Measurements from ENCODE around the gene ZNF280A.
"Not testable (repeated sequence)": the region's sequence is repeated elsewhere in the genome, so short reads cannot be mapped to it uniquely, and the experiment has no call there.

DNA sequence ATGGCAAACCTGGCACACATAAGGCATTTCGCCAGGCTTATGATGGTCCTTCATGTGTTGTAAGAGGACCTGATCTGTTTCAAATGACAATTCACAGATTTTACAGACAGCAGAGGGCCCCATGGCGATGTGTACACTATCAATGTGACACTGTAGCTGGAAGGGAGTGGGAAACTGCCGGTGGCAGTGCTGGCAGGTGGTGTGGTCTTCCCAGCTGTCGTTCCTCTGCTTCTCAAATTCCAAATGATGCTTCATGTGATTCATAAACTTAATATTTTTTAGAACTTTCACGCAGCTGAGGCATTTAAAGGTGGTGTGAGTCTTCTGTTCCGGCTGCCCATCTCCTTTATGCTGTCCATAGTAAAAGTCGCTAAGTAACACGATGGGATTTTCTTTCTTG, 5.6 kb downstream of the ZNF280A start:
- TF ChIP-seq, protein P1, sequence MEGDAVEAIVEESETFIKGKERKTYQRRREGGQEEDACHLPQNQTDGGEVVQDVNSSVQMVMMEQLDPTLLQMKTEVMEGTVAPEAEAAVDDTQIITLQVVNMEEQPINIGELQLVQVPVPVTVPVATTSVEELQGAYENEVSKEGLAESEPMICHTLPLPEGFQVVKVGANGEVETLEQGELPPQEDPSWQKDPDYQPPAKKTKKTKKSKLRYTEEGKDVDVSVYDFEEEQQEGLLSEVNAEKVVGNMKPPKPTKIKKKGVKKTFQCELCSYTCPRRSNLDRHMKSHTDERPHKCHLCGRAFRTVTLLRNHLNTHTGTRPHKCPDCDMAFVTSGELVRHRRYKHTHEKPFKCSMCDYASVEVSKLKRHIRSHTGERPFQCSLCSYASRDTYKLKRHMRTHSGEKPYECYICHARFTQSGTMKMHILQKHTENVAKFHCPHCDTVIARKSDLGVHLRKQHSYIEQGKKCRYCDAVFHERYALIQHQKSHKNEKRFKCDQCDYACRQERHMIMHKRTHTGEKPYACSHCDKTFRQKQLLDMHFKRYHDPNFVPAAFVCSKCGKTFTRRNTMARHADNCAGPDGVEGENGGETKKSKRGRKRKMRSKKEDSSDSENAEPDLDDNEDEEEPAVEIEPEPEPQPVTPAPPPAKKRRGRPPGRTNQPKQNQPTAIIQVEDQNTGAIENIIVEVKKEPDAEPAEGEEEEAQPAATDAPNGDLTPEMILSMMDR (IDR thresholded peaks at IDR 0.05) = not testable (repeated sequence)
- TF ChIP-seq POLR2A (IDR thresholded peaks at IDR 0.05) = not testable (repeated sequence)
